Gastroesophageal sphincter (tissue), 3 donors: ENCODE measurements around the gene RAE1.

Experiments used
- CTCF ChIP-seq, 4 experiments: fragments of 200-600 bp in 2 of 4; fragments of 450-650 bp in 2 of 4; sonication (generic) in 1 of 4; IDR thresholded peaks; one replicate each; pipeline ENCODE4 v1.5.1; 2017 to 2019; ENCODE audit warnings: antibody characterized with exemption in 4 of 4, mild to moderate bottlenecking in 2 of 4, moderate library complexity in 2 of 4
- EP300 ChIP-seq: sonication (generic); formaldehyde crosslinking; IDR thresholded peaks from one replicate; pipeline ENCODE4 v1.6.1; 2017; ENCODE audit warnings: antibody characterized with exemption, mild to moderate bottlenecking
- POLR2A ChIP-seq, 2 donors: fragments of 450-650 bp; IDR thresholded peaks; one replicate each; pipeline ENCODE4 v1.6.1; 2017; ENCODE audit warnings: antibody characterized with exemption in 2 of 2, mild to moderate bottlenecking in 2 of 2, moderate library complexity in 1 of 2
- POLR2AphosphoS5 ChIP-seq: sonication (generic); formaldehyde crosslinking; IDR thresholded peaks from one replicate; pipeline ENCODE4 v1.6.1; 2017; ENCODE audit warnings: antibody characterized with exemption

GRCh38 chr20:57325632-57326356 is 25.3 kb upstream of the RAE1 start:
- no peak for TF ChIP-seq CTCF (IDR thresholded peaks at IDR 0.05)
- TF ChIP-seq POLR2A (IDR thresholded peaks at IDR 0.05): no peak
- TF ChIP-seq POLR2AphosphoS5: no peak
- TF ChIP-seq EP300: no peak
